Measurements from ENCODE around the gene PARP15. TPM values are rescaled to one million over a fixed set of nuclear protein-coding genes. Genes with fewer than 3 reads are reported as not detected.

Gene PARP15
- total and polyA plus RNA-seq, 2 experiments from 2014 or later: 0.39 to 0.87 TPM

DNA sequence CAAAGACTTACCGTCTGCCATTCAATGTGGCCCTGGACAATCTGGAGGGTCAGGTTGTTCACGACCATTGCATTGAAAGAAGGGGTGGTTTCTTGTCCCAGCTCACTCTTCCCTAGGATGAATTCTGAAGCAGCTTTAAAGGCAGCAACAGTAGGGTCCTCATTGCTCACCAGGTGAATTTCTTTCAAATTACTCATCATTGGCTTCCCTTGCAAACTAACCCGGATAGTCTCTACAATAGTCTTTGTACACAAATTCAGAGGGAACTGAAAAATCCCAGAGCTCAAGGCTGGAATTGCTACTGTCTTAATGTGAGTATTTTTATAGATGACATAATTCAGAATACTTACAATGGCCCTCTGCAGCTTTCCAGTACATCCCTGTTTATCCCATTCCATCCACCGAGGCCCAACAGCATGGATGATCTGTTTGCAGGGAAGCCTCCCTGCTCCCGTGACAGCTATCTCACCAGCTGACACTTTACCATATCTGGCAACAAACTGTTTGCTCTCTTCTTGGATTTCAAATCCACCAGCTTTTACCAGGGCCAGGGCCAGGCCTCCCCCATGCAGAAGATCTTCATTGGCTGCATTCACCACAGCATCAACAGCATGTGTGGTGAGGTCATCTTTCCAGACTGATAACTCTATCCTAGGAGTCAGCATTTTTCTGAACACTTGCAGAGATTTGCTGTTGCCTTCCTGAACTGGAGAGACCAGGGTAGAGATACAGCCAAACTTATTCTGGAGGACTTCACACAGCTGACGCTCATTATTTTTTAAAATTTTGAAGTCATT lies 22.0 kb upstream of the PARP15 start:
- Histone ChIP-seq H3K27ac (ENCODE audit: low read depth) (no peak overlapping the region), H4K20me1 (replicated peaks; ENCODE audit: insufficient read depth) (no peaks in the 10 kb centered on the region), H3F3A (replicated peaks; ENCODE audit: low read depth) (no peaks in the 10 kb centered on the region), H3K9me2 (ENCODE audit: insufficient read depth) (no peaks in the 10 kb centered on the region), H2AFZ (no peak overlapping the region), H3K4me1 (ENCODE audit: insufficient read depth) (peaks cover 21% of the 10 kb centered on the region), H3K36me3 (ENCODE audit: insufficient read depth) (no peaks in the 10 kb centered on the region), H3K4me2 (no peak overlapping the region), H3K4me3 (no peak overlapping the region), H3K27me3 (ENCODE audit: insufficient read depth) (no peaks in the 10 kb centered on the region), H3K79me2 (replicated peaks; ENCODE audit: insufficient read depth) (no peaks in the 10 kb centered on the region)
- no peaks in the 10 kb centered on the region for H3K27me3 Mint-ChIP-seq (ENCODE audit: insufficient read depth, low read depth, poor library complexity)
- no peak overlapping the region for H3K27ac Mint-ChIP-seq
- DNase-seq (ENCODE audit: low spot score) (no peak), ATAC-seq (no peak)
- peaks cover 31% of the 10 kb centered on the region for H3K4me1 Mint-ChIP-seq
- no peaks in the 10 kb centered on the region for H3K36me3 Mint-ChIP-seq (ENCODE audit: low read depth)
- no peak overlapping the region for H3K4me3 Mint-ChIP-seq
- TF ChIP-seq ZNF114 (CRISPR knock-in tag; IDR thresholded peaks at IDR 0.05) (no peak), STAT1 (IDR thresholded peaks at IDR 0.05; ENCODE audit: unreplicated experiment) (no peak), CREB1 (CRISPR knock-in tag; IDR thresholded peaks at IDR 0.05; ENCODE audit: low read depth) (no peak), JUNB (IDR thresholded peaks at IDR 0.05; ENCODE audit: unreplicated experiment) (no peak), EZH2 (IDR thresholded peaks at IDR 0.05; ENCODE audit: low read depth, unreplicated experiment) (no peak), EZH2phosphoT487 (IDR thresholded peaks at IDR 0.05; ENCODE audit: unreplicated experiment) (no peak), NANOG (IDR thresholded peaks at IDR 0.05; ENCODE audit: borderline replicate concordance) (no peak), ZNF331 (CRISPR knock-in tag; IDR thresholded peaks at IDR 0.05; ENCODE audit: low read depth) (no peak), POLR2AphosphoS5 (IDR thresholded peaks at IDR 0.05; ENCODE audit: low read depth) (no peak)
- TF ChIP-seq, protein P1, sequence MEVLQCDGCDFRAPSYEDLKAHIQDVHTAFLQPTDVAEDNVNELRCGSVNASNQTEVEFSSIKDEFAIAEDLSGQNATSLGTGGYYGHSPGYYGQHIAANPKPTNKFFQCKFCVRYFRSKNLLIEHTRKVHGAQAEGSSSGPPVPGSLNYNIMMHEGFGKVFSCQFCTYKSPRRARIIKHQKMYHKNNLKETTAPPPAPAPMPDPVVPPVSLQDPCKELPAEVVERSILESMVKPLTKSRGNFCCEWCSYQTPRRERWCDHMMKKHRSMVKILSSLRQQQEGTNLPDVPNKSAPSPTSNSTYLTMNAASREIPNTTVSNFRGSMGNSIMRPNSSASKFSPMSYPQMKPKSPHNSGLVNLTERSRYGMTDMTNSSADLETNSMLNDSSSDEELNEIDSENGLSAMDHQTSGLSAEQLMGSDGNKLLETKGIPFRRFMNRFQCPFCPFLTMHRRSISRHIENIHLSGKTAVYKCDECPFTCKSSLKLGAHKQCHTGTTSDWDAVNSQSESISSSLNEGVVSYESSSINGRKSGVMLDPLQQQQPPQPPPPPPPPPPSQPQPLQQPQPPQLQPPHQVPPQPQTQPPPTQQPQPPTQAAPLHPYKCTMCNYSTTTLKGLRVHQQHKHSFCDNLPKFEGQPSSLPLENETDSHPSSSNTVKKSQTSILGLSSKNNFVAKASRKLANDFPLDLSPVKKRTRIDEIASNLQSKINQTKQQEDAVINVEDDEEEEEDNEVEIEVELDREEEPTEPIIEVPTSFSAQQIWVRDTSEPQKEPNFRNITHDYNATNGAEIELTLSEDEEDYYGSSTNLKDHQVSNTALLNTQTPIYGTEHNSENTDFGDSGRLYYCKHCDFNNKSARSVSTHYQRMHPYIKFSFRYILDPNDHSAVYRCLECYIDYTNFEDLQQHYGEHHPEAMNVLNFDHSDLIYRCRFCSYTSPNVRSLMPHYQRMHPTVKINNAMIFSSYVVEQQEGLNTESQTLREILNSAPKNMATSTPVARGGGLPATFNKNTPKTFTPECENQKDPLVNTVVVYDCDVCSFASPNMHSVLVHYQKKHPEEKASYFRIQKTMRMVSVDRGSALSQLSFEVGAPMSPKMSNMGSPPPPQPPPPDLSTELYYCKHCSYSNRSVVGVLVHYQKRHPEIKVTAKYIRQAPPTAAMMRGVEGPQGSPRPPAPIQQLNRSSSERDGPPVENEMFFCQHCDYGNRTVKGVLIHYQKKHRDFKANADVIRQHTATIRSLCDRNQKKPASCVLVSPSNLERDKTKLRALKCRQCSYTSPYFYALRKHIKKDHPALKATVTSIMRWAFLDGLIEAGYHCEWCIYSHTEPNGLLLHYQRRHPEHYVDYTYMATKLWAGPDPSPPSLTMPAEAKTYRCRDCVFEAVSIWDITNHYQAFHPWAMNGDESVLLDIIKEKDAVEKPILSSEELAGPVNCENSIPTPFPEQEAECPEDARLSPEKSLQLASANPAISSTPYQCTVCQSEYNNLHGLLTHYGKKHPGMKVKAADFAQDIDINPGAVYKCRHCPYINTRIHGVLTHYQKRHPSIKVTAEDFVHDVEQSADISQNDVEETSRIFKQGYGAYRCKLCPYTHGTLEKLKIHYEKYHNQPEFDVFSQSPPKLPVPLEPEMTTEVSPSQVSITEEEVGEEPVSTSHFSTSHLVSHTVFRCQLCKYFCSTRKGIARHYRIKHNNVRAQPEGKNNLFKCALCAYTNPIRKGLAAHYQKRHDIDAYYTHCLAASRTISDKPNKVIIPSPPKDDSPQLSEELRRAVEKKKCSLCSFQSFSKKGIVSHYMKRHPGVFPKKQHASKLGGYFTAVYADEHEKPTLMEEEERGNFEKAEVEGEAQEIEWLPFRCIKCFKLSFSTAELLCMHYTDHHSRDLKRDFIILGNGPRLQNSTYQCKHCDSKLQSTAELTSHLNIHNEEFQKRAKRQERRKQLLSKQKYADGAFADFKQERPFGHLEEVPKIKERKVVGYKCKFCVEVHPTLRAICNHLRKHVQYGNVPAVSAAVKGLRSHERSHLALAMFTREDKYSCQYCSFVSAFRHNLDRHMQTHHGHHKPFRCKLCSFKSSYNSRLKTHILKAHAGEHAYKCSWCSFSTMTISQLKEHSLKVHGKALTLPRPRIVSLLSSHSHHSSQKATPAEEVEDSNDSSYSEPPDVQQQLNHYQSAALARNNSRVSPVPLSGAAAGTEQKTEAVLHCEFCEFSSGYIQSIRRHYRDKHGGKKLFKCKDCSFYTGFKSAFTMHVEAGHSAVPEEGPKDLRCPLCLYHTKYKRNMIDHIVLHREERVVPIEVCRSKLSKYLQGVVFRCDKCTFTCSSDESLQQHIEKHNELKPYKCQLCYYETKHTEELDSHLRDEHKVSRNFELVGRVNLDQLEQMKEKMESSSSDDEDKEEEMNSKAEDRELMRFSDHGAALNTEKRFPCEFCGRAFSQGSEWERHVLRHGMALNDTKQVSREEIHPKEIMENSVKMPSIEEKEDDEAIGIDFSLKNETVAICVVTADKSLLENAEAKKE (CRISPR knock-in tag; IDR thresholded peaks at IDR 0.05): no peak
- TF ChIP-seq, protein P2, sequence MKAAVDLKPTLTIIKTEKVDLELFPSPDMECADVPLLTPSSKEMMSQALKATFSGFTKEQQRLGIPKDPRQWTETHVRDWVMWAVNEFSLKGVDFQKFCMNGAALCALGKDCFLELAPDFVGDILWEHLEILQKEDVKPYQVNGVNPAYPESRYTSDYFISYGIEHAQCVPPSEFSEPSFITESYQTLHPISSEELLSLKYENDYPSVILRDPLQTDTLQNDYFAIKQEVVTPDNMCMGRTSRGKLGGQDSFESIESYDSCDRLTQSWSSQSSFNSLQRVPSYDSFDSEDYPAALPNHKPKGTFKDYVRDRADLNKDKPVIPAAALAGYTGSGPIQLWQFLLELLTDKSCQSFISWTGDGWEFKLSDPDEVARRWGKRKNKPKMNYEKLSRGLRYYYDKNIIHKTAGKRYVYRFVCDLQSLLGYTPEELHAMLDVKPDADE (IDR thresholded peaks at IDR 0.05): no peak
- TF ChIP-seq, protein P3, sequence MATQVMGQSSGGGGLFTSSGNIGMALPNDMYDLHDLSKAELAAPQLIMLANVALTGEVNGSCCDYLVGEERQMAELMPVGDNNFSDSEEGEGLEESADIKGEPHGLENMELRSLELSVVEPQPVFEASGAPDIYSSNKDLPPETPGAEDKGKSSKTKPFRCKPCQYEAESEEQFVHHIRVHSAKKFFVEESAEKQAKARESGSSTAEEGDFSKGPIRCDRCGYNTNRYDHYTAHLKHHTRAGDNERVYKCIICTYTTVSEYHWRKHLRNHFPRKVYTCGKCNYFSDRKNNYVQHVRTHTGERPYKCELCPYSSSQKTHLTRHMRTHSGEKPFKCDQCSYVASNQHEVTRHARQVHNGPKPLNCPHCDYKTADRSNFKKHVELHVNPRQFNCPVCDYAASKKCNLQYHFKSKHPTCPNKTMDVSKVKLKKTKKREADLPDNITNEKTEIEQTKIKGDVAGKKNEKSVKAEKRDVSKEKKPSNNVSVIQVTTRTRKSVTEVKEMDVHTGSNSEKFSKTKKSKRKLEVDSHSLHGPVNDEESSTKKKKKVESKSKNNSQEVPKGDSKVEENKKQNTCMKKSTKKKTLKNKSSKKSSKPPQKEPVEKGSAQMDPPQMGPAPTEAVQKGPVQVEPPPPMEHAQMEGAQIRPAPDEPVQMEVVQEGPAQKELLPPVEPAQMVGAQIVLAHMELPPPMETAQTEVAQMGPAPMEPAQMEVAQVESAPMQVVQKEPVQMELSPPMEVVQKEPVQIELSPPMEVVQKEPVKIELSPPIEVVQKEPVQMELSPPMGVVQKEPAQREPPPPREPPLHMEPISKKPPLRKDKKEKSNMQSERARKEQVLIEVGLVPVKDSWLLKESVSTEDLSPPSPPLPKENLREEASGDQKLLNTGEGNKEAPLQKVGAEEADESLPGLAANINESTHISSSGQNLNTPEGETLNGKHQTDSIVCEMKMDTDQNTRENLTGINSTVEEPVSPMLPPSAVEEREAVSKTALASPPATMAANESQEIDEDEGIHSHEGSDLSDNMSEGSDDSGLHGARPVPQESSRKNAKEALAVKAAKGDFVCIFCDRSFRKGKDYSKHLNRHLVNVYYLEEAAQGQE (IDR thresholded peaks at IDR 0.05; ENCODE audit: unreplicated experiment): no peak
- TF ChIP-seq, protein P4, sequence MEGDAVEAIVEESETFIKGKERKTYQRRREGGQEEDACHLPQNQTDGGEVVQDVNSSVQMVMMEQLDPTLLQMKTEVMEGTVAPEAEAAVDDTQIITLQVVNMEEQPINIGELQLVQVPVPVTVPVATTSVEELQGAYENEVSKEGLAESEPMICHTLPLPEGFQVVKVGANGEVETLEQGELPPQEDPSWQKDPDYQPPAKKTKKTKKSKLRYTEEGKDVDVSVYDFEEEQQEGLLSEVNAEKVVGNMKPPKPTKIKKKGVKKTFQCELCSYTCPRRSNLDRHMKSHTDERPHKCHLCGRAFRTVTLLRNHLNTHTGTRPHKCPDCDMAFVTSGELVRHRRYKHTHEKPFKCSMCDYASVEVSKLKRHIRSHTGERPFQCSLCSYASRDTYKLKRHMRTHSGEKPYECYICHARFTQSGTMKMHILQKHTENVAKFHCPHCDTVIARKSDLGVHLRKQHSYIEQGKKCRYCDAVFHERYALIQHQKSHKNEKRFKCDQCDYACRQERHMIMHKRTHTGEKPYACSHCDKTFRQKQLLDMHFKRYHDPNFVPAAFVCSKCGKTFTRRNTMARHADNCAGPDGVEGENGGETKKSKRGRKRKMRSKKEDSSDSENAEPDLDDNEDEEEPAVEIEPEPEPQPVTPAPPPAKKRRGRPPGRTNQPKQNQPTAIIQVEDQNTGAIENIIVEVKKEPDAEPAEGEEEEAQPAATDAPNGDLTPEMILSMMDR (conservative IDR thresholded peaks at IDR 0.05; ENCODE audit: low read depth in 2 of 2): no peak
- no peaks in the 10 kb centered on the region for H3K9me3 Mint-ChIP-seq
